Liver (tissue), 9 donors: ENCODE results near the gene MPPED2. TPM values are rescaled to one million over a fixed set of nuclear protein-coding genes. Genes with fewer than 3 reads are reported as not detected.

Experiments
- DNase-seq: peaks from one replicate; pipeline ENCODE4 v3.0.0-alpha.2; 2017; ENCODE audit warnings: low spot score
- H3K27ac ChIP-seq, 2 donors: one replicate each; pipeline ENCODE4 v1.7.0; 2013; ENCODE audit warnings: inconsistent platforms in 2 of 2, low read length in 2 of 2, control low read depth in 1 of 2, low read depth in 1 of 2, mild to moderate bottlenecking in 1 of 2
- H3K27me3 ChIP-seq, 4 donors: one replicate each; pipeline versions ENCODE4 v1.6.1 to v1.7.0; 2013; ENCODE audit warnings: low read length in 3 of 4, inconsistent platforms in 1 of 4, mild to moderate bottlenecking in 1 of 4, moderate library complexity in 1 of 4; ENCODE audit not compliant: control insufficient read depth in 4 of 4, insufficient read depth in 4 of 4
- H3K36me3 ChIP-seq, 4 donors: one replicate each; pipeline versions ENCODE4 v1.6.1 to v1.7.0; 2013; ENCODE audit warnings: low read length in 3 of 4, mild to moderate bottlenecking in 3 of 4, low read depth in 1 of 4, moderate library complexity in 1 of 4; ENCODE audit not compliant: control insufficient read depth in 4 of 4, insufficient read depth in 3 of 4
- H3K4me1 ChIP-seq, 4 donors: one replicate each; pipeline versions ENCODE4 v1.6.1 to v1.7.0; 2013; ENCODE audit warnings: low read length in 3 of 4, mild to moderate bottlenecking in 3 of 4, moderate library complexity in 1 of 4; ENCODE audit not compliant: control insufficient read depth in 4 of 4, insufficient read depth in 4 of 4
- H3K4me3 ChIP-seq, 3 donors: one replicate each; pipeline versions ENCODE4 v1.6.1 to v1.7.0; 2013; ENCODE audit warnings: low read length in 3 of 3, control low read depth in 1 of 3, low read depth in 1 of 3, mild to moderate bottlenecking in 1 of 3
- H3K9ac ChIP-seq, 2 donors: one replicate each; pipeline ENCODE4 v1.7.0; 2013; ENCODE audit warnings: low read length in 2 of 2, mild to moderate bottlenecking in 2 of 2, moderate library complexity in 2 of 2, control low read depth in 1 of 2, low read depth in 1 of 2
- H3K9me3 ChIP-seq, 4 donors: one replicate each; pipeline versions ENCODE4 v1.6.1 to v1.7.0; 2013; ENCODE audit warnings: low read length in 3 of 4; ENCODE audit not compliant: control insufficient read depth in 4 of 4
- EGR1 ChIP-seq, 2 donors: IDR thresholded peaks; 2 replicates each; pipeline ENCODE4 v1.6.1; 2016 to 2018; ENCODE audit warnings: antibody characterized with exemption in 2 of 2, low read depth in 2 of 2
- FOXA2 ChIP-seq: IDR thresholded peaks from 2 replicates; pipeline ENCODE4 v1.6.1; 2016; ENCODE audit warnings: antibody characterized with exemption
- GABPA ChIP-seq, 2 donors: IDR thresholded peaks in 1 of 2; conservative IDR thresholded peaks in 1 of 2; 2 replicates each; pipeline ENCODE4 v1.6.1; 2016; ENCODE audit warnings: antibody characterized with exemption in 2 of 2, mild to moderate bottlenecking in 1 of 2, moderate library complexity in 1 of 2
- MAX ChIP-seq: IDR thresholded peaks from 2 replicates; pipeline ENCODE4 v1.6.1; 2016; ENCODE audit warnings: antibody characterized with exemption
- RAD21 ChIP-seq, 2 donors: IDR thresholded peaks; 2 replicates each; pipeline ENCODE4 v1.6.1; 2016; ENCODE audit warnings: antibody characterized with exemption in 2 of 2, mild to moderate bottlenecking in 2 of 2
- REST ChIP-seq: IDR thresholded peaks from 2 replicates; pipeline ENCODE4 v1.6.1; 2016; ENCODE audit warnings: antibody characterized with exemption, mild to moderate bottlenecking
- YY1 ChIP-seq: IDR thresholded peaks from 2 replicates; pipeline ENCODE4 v1.6.1; 2016; ENCODE audit warnings: antibody characterized with exemption, mild to moderate bottlenecking
- ZBTB33 ChIP-seq: IDR thresholded peaks from 2 replicates; pipeline ENCODE4 v1.6.1; 2016; ENCODE audit warnings: antibody characterized with exemption
- WGBS: extraction: QIAGEN DNeasy Blood & Tissue Kit; methylation state at CpG from one replicate; pipeline ENCODE4 v1.1.7; 2013; 5-methylcytosine and 5-hydroxymethylcytosine counted together
- polyA plus RNA-seq, 2 donors: library from polyadenylated mRNA; stranded (reverse) in 1 of 2; unstranded in 1 of 2; fragments of 200-250 nt in 1 of 2; fragments of >200 nt in 1 of 2; fragmentation: Nextera tagmentation in 1 of 2; extraction: Ambion mirVana in 1 of 2; gene quantifications; one replicate each; pipeline versions ENCODE4 v1.2.1 to v1.2.3, GENCODE V29; 2013 to 2015
- total RNA-seq, 2 donors: library from RNA; depleted of rRNA; stranded (reverse); fragments of >200 nt; gene quantifications; one replicate each; pipeline ENCODE4 v1.2.3, GENCODE V29; 2014
- donor health status: healthy.
- donor health status: healthy.
- donor health status: healthy.
- donor health status: healthy.
- donor health status: healthy.

Gene MPPED2
- total and polyA plus RNA-seq, 4 donors: 0.22 to 1.6 (median 0.47) TPM

- DNase-seq: no peak
- H3K4me3 ChIP-seq: no peak overlapping the region
- TF ChIP-seq RAD21 (IDR thresholded peaks at IDR 0.05) (no peak), MAX (no peak)
- no peaks in the 10 kb centered on the region for H3K36me3 ChIP-seq
- no peak overlapping the region for H3K27ac ChIP-seq
- no peaks in the 10 kb centered on the region for H3K27me3 ChIP-seq
- peaks cover 0 to 3% (median 0%) of the 10 kb centered on the region in 4 donors for H3K4me1 ChIP-seq
- H3K9me3 ChIP-seq: no peaks in the 10 kb centered on the region
- H3K9ac ChIP-seq: no peak overlapping the region
- 87% methylated on average over 6 of the region's 6 CpGs for WGBS
Measured at GRCh38 chr11:30503156-30503555, 83.0 kb downstream of the MPPED2 start.

GRCh38 chr11:30502305-30502704, 83.8 kb downstream of the MPPED2 start:
- H3K27me3 ChIP-seq: no peaks in the 10 kb centered on the region
- no peak overlapping the region for H3K4me3 ChIP-seq
- DNase-seq: no peak
- WGBS: 85% methylated on average over 2 of the region's 2 CpGs
- TF ChIP-seq MAX (no peak), GABPA (IDR thresholded peaks at IDR 0.05 in 1 of 2, conservative IDR thresholded peaks at IDR 0.05 in 1 of 2) (no peak), FOXA2 (no peak), ZBTB33 (no peak), YY1 (no peak), REST (no peak)
- peaks cover 0 to 3% (median 0%) of the 10 kb centered on the region in 4 donors for H3K4me1 ChIP-seq
- no peaks in the 10 kb centered on the region for H3K36me3 ChIP-seq
- H3K27ac ChIP-seq: no peak overlapping the region
- no peak overlapping the region for H3K9ac ChIP-seq
- H3K9me3 ChIP-seq: no peaks in the 10 kb centered on the region

- Histone ChIP-seq H3K4me3 (no peak overlapping the region), H3K27ac (no peak overlapping the region), H3K9me3 (no peaks in the 10 kb centered on the region), H3K36me3 (no peaks in the 10 kb centered on the region), H3K4me1 (peaks cover 0 to 3% (median 0%) of the 10 kb centered on the region in 4 donors), H3K9ac (no peak overlapping the region), H3K27me3 (no peaks in the 10 kb centered on the region)
- no peak for DNase-seq
- TF ChIP-seq EGR1 (IDR thresholded peaks at IDR 0.05; ENCODE audit: low read depth in 2 of 2): no peak
- TF ChIP-seq REST: no peak
- WGBS: 93% methylated on average over 2 of the region's 2 CpGs
Measured at GRCh38 chr11:30501744-30502143, 84.4 kb downstream of the MPPED2 start.
